ENCODE results near the gene ASXL1. TPM values are rescaled to one million over a fixed set of nuclear protein-coding genes. Genes with fewer than 3 reads are reported as not detected.

The ASXL1 gene
- total RNA-seq, 3 donors from 2014 or later (not counting 1 experiment from before 2014, with no cell fraction given) = 106 to 125 (median 108) TPM

GRCh38 chr20:32440069-32440757, 82.1 kb downstream of the ASXL1 start:
- no peak for TF ChIP-seq CTCF (IDR thresholded peaks at IDR 0.05)
- Histone ChIP-seq H3K27me3 (ENCODE audit: control insufficient read depth, insufficient read depth, low read length) (no peaks in the 10 kb centered on the region), H3K9me3 (ENCODE audit: control insufficient read depth, insufficient read depth, low read length) (no peaks in the 10 kb centered on the region), H3K4me3 (ENCODE audit: low read length) (no peak overlapping the region), H3K27ac (ENCODE audit: low read length) (no peak overlapping the region), H3K4me1 (ENCODE audit: control insufficient read depth, insufficient read depth, low read length) (peaks cover 13% of the 10 kb centered on the region), H3K36me3 (ENCODE audit: control insufficient read depth, insufficient read depth, low read length) (peaks cover 42% of the 10 kb centered on the region)
- peak overlapping the region; percentile 41 to 61 for H3K27ac Mint-ChIP-seq
- H3K36me3 Mint-ChIP-seq = no peaks in the 10 kb centered on the region
- no peaks in the 10 kb centered on the region for H3K27me3 Mint-ChIP-seq (ENCODE audit: low read depth in 2 of 2)
- no peak for DNase-seq
- intact Hi-C loops (cut with micrococcal nuclease) = no loop called here
- WGBS (ENCODE audit: insufficient coverage) = 84% methylated on average over 6 of the region's 6 CpGs
- no peaks in the 10 kb centered on the region for H3K9me3 Mint-ChIP-seq
- H3K4me3 Mint-ChIP-seq = no peak overlapping the region
- no peak for ATAC-seq
- H3K4me1 Mint-ChIP-seq = peaks cover 38 to 43% of the 10 kb centered on the region in 2 donors

- Histone ChIP-seq H3K4me1 (ENCODE audit: control insufficient read depth, insufficient read depth, low read length) (peaks cover 15% of the 10 kb centered on the region), H3K9me3 (ENCODE audit: control insufficient read depth, insufficient read depth, low read length) (no peaks in the 10 kb centered on the region), H3K27ac (ENCODE audit: low read length) (no peak overlapping the region), H3K4me3 (ENCODE audit: low read length) (no peak overlapping the region), H3K36me3 (ENCODE audit: control insufficient read depth, insufficient read depth, low read length) (peaks cover 39% of the 10 kb centered on the region), H3K27me3 (ENCODE audit: control insufficient read depth, insufficient read depth, low read length) (no peaks in the 10 kb centered on the region)
- TF ChIP-seq CTCF (IDR thresholded peaks at IDR 0.05) = no peak
- peaks cover 43% of the 10 kb centered on the region in 2 donors for H3K4me1 Mint-ChIP-seq
- 91% methylated on average over 4 of the region's 4 CpGs for WGBS (ENCODE audit: insufficient coverage)
- peak overlapping the region; percentile 41 to 42 for H3K27ac Mint-ChIP-seq
- intact Hi-C loops (cut with micrococcal nuclease) = no loop called here
- DNase-seq (no peak), ATAC-seq (no peak)
- H3K27me3 Mint-ChIP-seq (ENCODE audit: low read depth in 2 of 2) = no peaks in the 10 kb centered on the region
- H3K36me3 Mint-ChIP-seq = no peaks in the 10 kb centered on the region
- H3K9me3 Mint-ChIP-seq = no peaks in the 10 kb centered on the region
- no peak overlapping the region for H3K4me3 Mint-ChIP-seq
Measured at GRCh38 chr20:32440758-32441078, 82.6 kb downstream of the ASXL1 start.

DNA sequence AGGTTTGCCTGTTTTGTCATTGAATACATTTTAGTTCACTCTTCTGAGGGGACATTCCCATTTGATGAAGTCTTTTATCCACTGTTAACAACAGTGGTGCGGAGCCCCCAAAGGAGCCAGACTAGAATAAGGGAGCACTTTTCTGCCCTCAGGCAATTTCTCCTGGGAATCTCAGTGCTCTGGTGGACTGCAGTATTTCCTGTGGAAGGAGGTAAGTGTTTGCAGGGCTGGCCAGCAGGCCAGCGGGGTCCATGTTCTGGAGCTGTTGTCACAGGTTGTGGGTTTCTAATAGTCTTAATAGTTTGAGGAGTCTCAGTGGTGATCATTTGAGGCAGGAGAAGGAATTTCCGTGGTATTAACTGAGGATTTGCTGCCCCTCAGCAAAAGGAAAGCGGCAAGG, 83.5 kb downstream of the ASXL1 start:
- Histone ChIP-seq H3K9me3 (ENCODE audit: control insufficient read depth, insufficient read depth, low read length) (no peaks in the 10 kb centered on the region), H3K36me3 (ENCODE audit: control insufficient read depth, insufficient read depth, low read length) (peaks cover 39% of the 10 kb centered on the region), H3K4me1 (ENCODE audit: control insufficient read depth, insufficient read depth, low read length) (peaks cover 18% of the 10 kb centered on the region), H3K4me3 (ENCODE audit: low read length) (no peak overlapping the region), H3K27ac (ENCODE audit: low read length) (no peak overlapping the region), H3K27me3 (ENCODE audit: control insufficient read depth, insufficient read depth, low read length) (no peaks in the 10 kb centered on the region)
- Mint-ChIP-seq H3K9me3 (no peaks in the 10 kb centered on the region), H3K4me1 (peaks cover 43% of the 10 kb centered on the region in 2 donors), H3K36me3 (no peaks in the 10 kb centered on the region), H3K27ac (peak overlapping the region in 1 of 2 donors; percentile 41), H3K4me3 (no peak overlapping the region), H3K27me3 (ENCODE audit: low read depth in 2 of 2) (no peaks in the 10 kb centered on the region)
- no peak for TF ChIP-seq CTCF (IDR thresholded peaks at IDR 0.05)
- intact Hi-C loops (cut with micrococcal nuclease) = no loop called here
- WGBS (ENCODE audit: insufficient coverage) = 97% methylated on average over 4 of the region's 4 CpGs
- ATAC-seq = no peak
- no peak for DNase-seq
